Measurements from ENCODE around the gene DGUOK. TPM values are rescaled to one million over a fixed set of nuclear protein-coding genes. Genes with fewer than 3 reads are reported as not detected.

Gene DGUOK
- total and polyA plus RNA-seq, 8 donors, result 1.7 to 91.3 (median 33.8) TPM; not detected in 1

GRCh38 chr2:73918856-73919255, 7.8 kb upstream of the DGUOK start:
- Histone ChIP-seq H3K27me3 (no peaks in the 10 kb centered on the region), H3K27ac (no peak overlapping the region), H3K4me3 (no peak overlapping the region), H3K9me3 (no peaks in the 10 kb centered on the region), H3K36me3 (peaks cover 0 to 59% (median 19%) of the 10 kb centered on the region in 4 donors), H3K4me1 (peaks cover 0 to 5% (median 0%) of the 10 kb centered on the region in 4 donors)
- no peak for TF ChIP-seq CTCF (IDR thresholded peaks at IDR 0.05)
- no peak for TF ChIP-seq POLR2A (IDR thresholded peaks at IDR 0.05)
- TF ChIP-seq EP300 (IDR thresholded peaks at IDR 0.05), result no peak
- TF ChIP-seq POLR2AphosphoS5 (IDR thresholded peaks at IDR 0.05), result no peak
- DNase-seq, result no peak
- WGBS, 5 donors, result 79 to 95% (median 89%) methylated on average over 3 of the region's 3 CpGs
- intact Hi-C loops (cut with DNase I; ENCODE audit: low total_unique reads), result no loop called here

GRCh38 chr2:73919596-73920228, 7.0 kb upstream of the DGUOK start:
- intact Hi-C loops (cut with DNase I; ENCODE audit: low total_unique reads), result loop anchor here (10.0 kb wide), 1 partner anchor 85 kb away; no protein-coding TSS in a partner anchor
- no peak overlapping the region for H3K27ac ChIP-seq

GRCh38 chr2:73920577-73921545, 5.8 kb upstream of the DGUOK start:
- H3K4me3 ChIP-seq, result no peak overlapping the region
- peak; percentile 49 to 64 for DNase-seq
- peak overlapping the region in 2 of 5 donors; percentile 34 to 64 for H3K27ac ChIP-seq
- H3K27me3 ChIP-seq, result no peaks in the 10 kb centered on the region
- intact Hi-C loops (cut with DNase I; ENCODE audit: low total_unique reads), result loop anchor here (10.0 kb wide), 1 partner anchor 86 kb away; no protein-coding TSS in a partner anchor
- 44 to 60% (median 57%) methylated on average over 12 of the region's 12 CpGs for WGBS, 5 donors
- no peaks in the 10 kb centered on the region for H3K9me3 ChIP-seq
- peaks cover 0 to 39% (median 10%) of the 10 kb centered on the region in 4 donors for H3K36me3 ChIP-seq
- peak in 1 of 3 donors; percentile 2 for TF ChIP-seq POLR2AphosphoS5 (IDR thresholded peaks at IDR 0.05)
- TF ChIP-seq CTCF (IDR thresholded peaks at IDR 0.05), result peak in 2 of 7 experiments; percentile 16 to 19
- no peak for TF ChIP-seq POLR2A (IDR thresholded peaks at IDR 0.05)
- no peak for TF ChIP-seq EP300 (IDR thresholded peaks at IDR 0.05)
- H3K4me1 ChIP-seq, result peaks cover 0 to 8% (median 1%) of the 10 kb centered on the region in 4 donors

More at GRCh38 chr2:73919596-73920228, 7.0 kb upstream of the DGUOK start:
- Histone ChIP-seq H3K36me3 (peaks cover 0 to 50% (median 15%) of the 10 kb centered on the region in 4 donors), H3K4me3 (no peak overlapping the region), H3K27me3 (no peaks in the 10 kb centered on the region), H3K4me1 (peaks cover 0 to 5% (median 0%) of the 10 kb centered on the region in 4 donors), H3K9me3 (no peaks in the 10 kb centered on the region)
- TF ChIP-seq POLR2A (IDR thresholded peaks at IDR 0.05), result no peak
- peak in 2 of 3 donors; percentile 4 to 44 for TF ChIP-seq POLR2AphosphoS5 (IDR thresholded peaks at IDR 0.05)
- no peak for TF ChIP-seq EP300 (IDR thresholded peaks at IDR 0.05)
- 83 to 92% (median 87%) methylated on average over 7 of the region's 7 CpGs for WGBS, 5 donors
- no peak for DNase-seq

GRCh38 chr2:73921581-73921980, 5.1 kb upstream of the DGUOK start:
- Histone ChIP-seq H3K4me1 (peaks cover 0 to 13% (median 6%) of the 10 kb centered on the region in 4 donors), H3K9me3 (no peaks in the 10 kb centered on the region), H3K36me3 (peaks cover 0 to 34% (median 7%) of the 10 kb centered on the region in 4 donors), H3K27me3 (no peaks in the 10 kb centered on the region), H3K4me3 (no peak overlapping the region), H3K27ac (peak overlapping the region in 2 of 5 donors; percentile 34 to 64)
- TF ChIP-seq POLR2AphosphoS5 (IDR thresholded peaks at IDR 0.05) (no peak), EP300 (IDR thresholded peaks at IDR 0.05) (no peak), CTCF (IDR thresholded peaks at IDR 0.05) (no peak), POLR2A (IDR thresholded peaks at IDR 0.05) (no peak)
- WGBS, 5 donors, result 83 to 90% (median 89%) methylated on average over 9 of the region's 9 CpGs
- intact Hi-C loops (cut with DNase I; ENCODE audit: low total_unique reads), result loop anchor here (10.0 kb wide), 1 partner anchor 87 kb away; no protein-coding TSS in a partner anchor
- no peak for DNase-seq
